Transverse colon (tissue), 4 donors: Measurements from ENCODE around the gene CTNNBIP1. TPM values are rescaled to one million over a fixed set of nuclear protein-coding genes. Genes with fewer than 3 reads are reported as not detected.
A peak's percentile ranks its signal among the peaks of the same experiment; 100 is the strongest.

Source experiments
- DNase-seq: peaks from one replicate; pipeline ENCODE4 v3.0.0-alpha.2; 2019
- H3K27ac ChIP-seq, 4 donors: fragments of 200-600 bp; sonication (generic); 2 replicates each; pipeline ENCODE4 v1.5.1; 2016 to 2018; ENCODE audit warnings: inconsistent platforms in 4 of 4
- H3K27me3 ChIP-seq: fragments of 200-600 bp; sonication (generic); 2 replicates; pipeline ENCODE4 v1.5.1; 2017; ENCODE audit warnings: inconsistent platforms
- H3K36me3 ChIP-seq, 4 donors: fragments of 200-600 bp; sonication (generic); 2 replicates each; pipeline ENCODE4 v1.5.1; 2017 to 2019; ENCODE audit warnings: inconsistent platforms in 4 of 4
- H3K4me1 ChIP-seq, 4 donors: fragments of 200-600 bp; sonication (generic); 2 replicates each; pipeline ENCODE4 v1.5.1; 2017 to 2020; ENCODE audit warnings: inconsistent platforms in 4 of 4
- H3K4me3 ChIP-seq, 4 donors: fragments of 200-600 bp; sonication (generic); 1 replicate in 1 of 4; 2 replicates in 3 of 4; pipeline versions ENCODE4 v1.5.1 to v1.6.1; 2017 to 2019; ENCODE audit warnings: inconsistent platforms in 4 of 4
- H3K9me3 ChIP-seq, 2 donors: fragments of 200-600 bp; sonication (generic); 2 replicates each; pipeline ENCODE4 v1.5.1; 2017 to 2019; ENCODE audit warnings: inconsistent platforms in 2 of 2
- CTCF ChIP-seq, 5 experiments: fragments of 200-600 bp in 3 of 5; fragments of 450-650 bp in 2 of 5; sonication (generic) in 3 of 5; IDR thresholded peaks; 1 replicate in 2 of 5; 2 replicates in 3 of 5; pipeline ENCODE4 v1.5.1; 2016 to 2017; ENCODE audit warnings: antibody characterized with exemption in 5 of 5, inconsistent platforms in 3 of 5, mild to moderate bottlenecking in 2 of 5, moderate library complexity in 1 of 5
- EP300 ChIP-seq: sonication (generic); formaldehyde crosslinking; IDR thresholded peaks from one replicate; pipeline ENCODE4 v1.6.1; 2017; ENCODE audit warnings: antibody characterized with exemption, low read depth
- POLR2A ChIP-seq: fragments of 450-650 bp; IDR thresholded peaks from one replicate; pipeline ENCODE4 v1.6.1; 2016; ENCODE audit warnings: antibody characterized with exemption, mild to moderate bottlenecking, moderate library complexity
- POLR2AphosphoS5 ChIP-seq, 3 donors: sonication (generic); formaldehyde crosslinking; IDR thresholded peaks; one replicate each; pipeline ENCODE4 v1.6.1; 2016; ENCODE audit warnings: antibody characterized with exemption in 3 of 3
- WGBS, 2 donors: methylation state at CpG; one replicate each; pipeline ENCODE4 v1.1.5; 2018; ENCODE audit warnings: low coverage in 1 of 2; 5-methylcytosine and 5-hydroxymethylcytosine counted together
- in situ Hi-C, 4 donors: fragments of 200-750 bp; cut with MboI; loops; one replicate each; pipeline versions ENCODE4 v1.15.0 to v1.15.1; 2017; ENCODE audit warnings: low sequenced_read_pairs in 3 of 4, low pct_ligation_motif_present in 1 of 4, low pct_unique_long_range_greater_than_20kb in 1 of 4
- intact Hi-C: fragments of 100-400 bp; cut with DNase I; formaldehyde crosslinking; loops from one replicate; pipeline ENCODE4 v1.15.1; 2023; ENCODE audit warnings: low total_unique reads
- total RNA-seq, 4 donors: library from RNA; depleted of rRNA; stranded (reverse); fragments of >200 nt; gene quantifications; one replicate each; pipeline ENCODE4 v1.1.0, GENCODE V29; 2016

CTNNBIP1 gene
- total RNA-seq, 4 donors from 2014 or later: 7.9 to 24.4 (median 15.7) TPM

- H3K9me3 ChIP-seq: no peaks in the 10 kb centered on the region
- WGBS, 2 donors: 86% methylated on average over 4 of the region's 4 CpGs; no CpG with 5 or more reads in 1 of the 2 donors
- in situ Hi-C loops (loop anchor here in 3 of 4 donors (10.0 kb wide), 2 partner anchors 74 to 154 kb away; partner anchors contain the start of genes LZIC (in 1 of the 3) and NMNAT1 (in 1 of the 3)), intact Hi-C loops (loop anchor here (10.0 kb wide), 1 partner anchor 464 kb away; no protein-coding TSS in a partner anchor)
- H3K27me3 ChIP-seq: no peaks in the 10 kb centered on the region
- H3K36me3 ChIP-seq: no peaks in the 10 kb centered on the region
- TF ChIP-seq POLR2AphosphoS5 (IDR thresholded peaks at IDR 0.05) (no peak), CTCF (IDR thresholded peaks at IDR 0.05) (no peak), EP300 (no peak), POLR2A (no peak)
- no peak overlapping the region for H3K27ac ChIP-seq
- no peak for DNase-seq
- peaks cover 0 to 16% (median 4%) of the 10 kb centered on the region in 4 donors for H3K4me1 ChIP-seq
- no peak overlapping the region for H3K4me3 ChIP-seq
These were observed 39.5 kb downstream of the CTNNBIP1 start for GRCh38 chr1:9870572-9870971.

GRCh38 chr1:9869831-9870251, 40.2 kb downstream of the CTNNBIP1 start:
- WGBS, 2 donors: 90% methylated on average over 7 of the region's 13 CpGs; no CpG with 5 or more reads in 1 of the 2 donors
- Histone ChIP-seq H3K27me3 (no peaks in the 10 kb centered on the region), H3K36me3 (no peaks in the 10 kb centered on the region), H3K27ac (no peak overlapping the region), H3K4me1 (peaks cover 0 to 13% (median 3%) of the 10 kb centered on the region in 4 donors), H3K4me3 (no peak overlapping the region), H3K9me3 (no peaks in the 10 kb centered on the region)
- intact Hi-C loops: loop anchor here (5.0 to 10.0 kb wide), 3 partner anchors 83 to 465 kb away; no protein-coding TSS in a partner anchor
- peak; percentile 21 for DNase-seq
- in situ Hi-C loops: loop anchor here in 3 of 4 donors (5.0 to 10.0 kb wide), 6 partner anchors 75 to 245 kb away; partner anchors contain the start of genes LZIC (in 1 of the 3) and NMNAT1 (in 1 of the 3)
- TF ChIP-seq CTCF (IDR thresholded peaks at IDR 0.05): no peak
- no peak for TF ChIP-seq EP300
- TF ChIP-seq POLR2A: no peak
- TF ChIP-seq POLR2AphosphoS5 (IDR thresholded peaks at IDR 0.05): no peak

DNA sequence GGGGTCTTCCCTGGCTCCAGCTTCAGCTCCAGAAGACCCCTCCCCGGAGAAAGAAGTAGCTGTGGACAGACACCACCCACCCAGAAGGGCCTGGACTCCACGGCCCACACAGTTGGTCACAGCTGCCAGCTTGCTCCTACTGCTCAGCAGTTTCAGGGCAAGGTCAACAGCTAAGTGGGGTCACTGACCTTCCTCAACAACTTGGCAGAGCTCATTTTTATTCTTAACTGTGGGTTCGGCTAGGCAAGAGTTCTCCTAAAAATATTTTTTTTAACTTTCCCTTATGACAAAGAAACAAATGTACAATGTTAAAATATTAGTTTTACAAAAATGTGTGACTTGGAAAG, 41.9 kb downstream of the CTNNBIP1 start:
- Histone ChIP-seq H3K27ac (no peak overlapping the region), H3K36me3 (no peaks in the 10 kb centered on the region), H3K4me3 (no peak overlapping the region), H3K9me3 (no peaks in the 10 kb centered on the region), H3K27me3 (no peaks in the 10 kb centered on the region), H3K4me1 (peaks cover 0 to 2% (median under 1%) of the 10 kb centered on the region in 4 donors)
- WGBS, 2 donors: 55 to 71% methylated on average over 1 to 3 of the region's 3 CpGs
- TF ChIP-seq POLR2A (no peak), EP300 (no peak), CTCF (IDR thresholded peaks at IDR 0.05) (no peak), POLR2AphosphoS5 (IDR thresholded peaks at IDR 0.05) (no peak)
- no peak for DNase-seq
- in situ Hi-C loops: loop anchor here in 3 of 4 donors (5.0 to 10.0 kb wide), 4 partner anchors 81 to 243 kb away; no protein-coding TSS in a partner anchor
- intact Hi-C loops: loop anchor here (5.0 to 10.0 kb wide), 2 partner anchors 81 to 143 kb away; no protein-coding TSS in a partner anchor

GRCh38 chr1:9867408-9868243, 42.4 kb downstream of the CTNNBIP1 start:
- 47 to 80% methylated on average over 1 to 15 of the region's 15 CpGs for WGBS, 2 donors
- Histone ChIP-seq H3K4me3 (no peak overlapping the region), H3K9me3 (no peaks in the 10 kb centered on the region), H3K27ac (no peak overlapping the region), H3K36me3 (no peaks in the 10 kb centered on the region), H3K4me1 (no peaks in the 10 kb centered on the region), H3K27me3 (no peaks in the 10 kb centered on the region)
- peak; percentile 88 for DNase-seq
- TF ChIP-seq POLR2AphosphoS5 (IDR thresholded peaks at IDR 0.05) (no peak), POLR2A (no peak), CTCF (IDR thresholded peaks at IDR 0.05) (peak; percentile 96 to 98 (median 97))
- intact Hi-C loops (loop anchor here (5.0 to 10.0 kb wide), 2 partner anchors 80 to 143 kb away; no protein-coding TSS in a partner anchor), in situ Hi-C loops (loop anchor here in 3 of 4 donors (5.0 to 10.0 kb wide), 4 partner anchors 80 to 243 kb away; no protein-coding TSS in a partner anchor)
